GM18517 (cell line): ENCODE results near the gene CISTR.

Experiments
- ATAC-seq: cut with Tn5 transposase; IDR thresholded peaks from one replicate; pipeline ENCODE4 v1.9.1; 2021; ENCODE audit warnings: mild to moderate bottlenecking, moderate library complexity; ENCODE audit not compliant: unreplicated experiment

CISTR gene

DNA sequence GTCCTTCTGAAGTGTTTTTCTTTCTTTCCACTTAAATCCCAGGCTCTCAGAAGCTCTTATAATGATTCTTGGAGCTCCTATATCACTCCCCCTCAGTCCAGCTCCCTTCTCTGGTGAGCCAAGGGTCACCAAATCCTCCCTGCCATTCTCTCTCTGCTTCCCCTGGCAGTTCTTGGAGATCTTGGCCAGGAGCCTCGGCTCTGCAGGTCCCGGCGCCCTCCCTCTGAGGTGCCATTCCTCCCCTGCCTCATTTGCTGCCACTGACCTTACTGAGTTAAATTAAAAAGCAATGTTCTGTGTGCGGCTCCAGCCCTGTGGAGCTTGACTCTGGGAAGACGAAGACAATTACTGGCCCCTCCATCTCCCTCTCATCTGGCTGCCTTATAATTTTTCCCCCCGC, 7.0 kb downstream of the CISTR start:
- ATAC-seq = no peak

GRCh38 chr12:53744130-53744441, 7.7 kb downstream of the CISTR start:
- ATAC-seq = no peak

DNA sequence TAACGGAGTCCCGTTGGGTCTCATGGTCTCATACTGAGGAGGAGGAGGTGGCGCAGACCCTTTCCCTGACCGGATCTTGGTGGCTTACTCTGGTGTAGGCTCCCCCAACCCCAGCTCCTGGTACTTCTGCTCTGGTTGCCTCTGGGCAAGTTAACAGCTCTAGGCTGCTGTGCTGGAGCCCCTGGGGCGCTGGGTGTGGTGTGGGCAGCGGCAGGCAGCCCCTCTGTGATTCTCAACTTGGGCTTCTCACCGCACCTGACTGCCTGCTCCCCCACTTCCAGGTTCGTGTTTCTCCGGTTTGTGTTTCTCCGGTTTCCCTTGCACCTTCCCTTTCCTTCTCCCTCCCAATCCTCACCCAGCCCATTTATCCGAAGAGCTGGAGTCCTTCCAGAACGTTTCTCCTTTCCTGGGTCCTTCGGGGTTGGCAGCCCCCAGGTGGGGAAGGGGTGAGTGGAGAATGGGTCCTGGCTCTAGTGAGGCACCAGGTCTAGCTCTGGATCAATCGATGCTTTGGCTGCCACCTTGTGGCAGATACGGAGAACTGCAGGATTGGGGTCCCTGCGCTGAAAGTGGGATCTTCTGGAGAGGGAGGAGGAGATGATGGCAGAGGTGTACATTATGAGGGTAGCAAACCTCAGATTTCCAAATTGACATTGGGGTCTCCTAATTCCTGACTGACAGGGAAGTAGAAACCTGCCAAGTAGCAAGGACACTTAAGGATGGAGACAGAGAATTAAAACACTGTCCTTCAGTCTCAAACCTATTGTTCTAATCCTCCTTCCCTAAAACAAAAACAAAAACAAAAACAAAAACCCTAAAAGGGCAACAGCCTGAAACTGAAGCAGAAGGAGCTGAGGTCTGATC, 8.3 kb downstream of the CISTR start:
- ATAC-seq = no peak

DNA sequence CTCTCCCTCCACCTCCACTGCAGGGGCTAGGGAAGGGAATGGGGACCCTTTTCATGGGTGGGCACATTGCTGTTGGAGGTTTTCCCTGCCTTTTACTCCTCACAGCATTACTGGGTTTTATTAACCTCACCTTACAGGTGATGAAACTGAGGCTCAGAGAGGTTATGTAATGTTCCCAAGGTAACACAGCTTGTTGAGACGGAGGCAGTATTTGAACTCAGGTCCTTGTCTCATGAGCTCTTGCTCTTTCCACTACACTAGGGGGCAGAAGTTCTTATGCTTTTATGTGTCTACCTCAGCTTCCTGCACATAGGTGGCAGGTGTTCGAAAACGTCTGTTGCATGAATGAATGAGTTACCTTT, 11.7 kb downstream of the CISTR start:
- no peak for ATAC-seq

- no peak for ATAC-seq
These were observed 12.3 kb downstream of the CISTR start for GRCh38 chr12:53739214-53740129.

DNA sequence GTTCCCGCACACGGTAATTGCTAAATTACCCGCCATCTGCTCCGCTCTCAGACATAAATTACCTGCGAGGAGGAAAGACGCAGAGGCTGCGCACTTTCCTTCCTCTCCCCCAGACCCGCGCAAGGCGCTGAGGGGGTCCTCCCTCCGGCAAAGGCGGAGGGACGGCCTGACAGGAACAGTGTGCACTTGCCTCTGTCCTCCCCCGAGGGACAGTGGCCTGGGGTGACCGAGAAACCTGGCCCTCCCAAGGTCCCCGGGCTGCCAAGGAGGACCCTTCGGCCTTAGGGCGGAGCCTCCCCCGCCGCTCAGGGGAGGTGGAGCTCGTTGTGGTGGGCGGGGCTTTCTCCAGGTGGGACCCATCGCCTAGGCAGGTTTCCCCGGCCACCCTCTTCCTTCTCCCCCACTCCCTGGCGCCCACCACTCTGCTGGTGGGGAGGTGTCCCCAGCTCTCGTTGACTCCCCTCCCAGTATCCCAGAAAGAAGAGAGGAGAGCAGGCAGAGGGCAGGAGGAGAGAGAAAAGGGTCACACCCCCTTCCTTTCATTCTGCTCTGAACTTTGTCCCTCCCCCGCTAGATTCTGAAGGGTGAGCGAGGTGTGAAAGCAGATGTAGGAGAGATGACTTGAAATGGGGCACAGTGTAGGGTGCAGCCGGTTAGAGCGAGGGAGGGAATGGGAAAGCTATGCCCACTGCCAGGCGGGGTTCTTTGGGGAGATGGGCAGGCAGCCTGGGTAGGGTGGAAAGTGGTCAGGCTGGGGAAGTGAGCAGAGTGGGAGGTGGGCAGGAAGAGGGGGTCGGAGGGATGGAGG, 13.2 kb downstream of the CISTR start:
- no peak for ATAC-seq

DNA sequence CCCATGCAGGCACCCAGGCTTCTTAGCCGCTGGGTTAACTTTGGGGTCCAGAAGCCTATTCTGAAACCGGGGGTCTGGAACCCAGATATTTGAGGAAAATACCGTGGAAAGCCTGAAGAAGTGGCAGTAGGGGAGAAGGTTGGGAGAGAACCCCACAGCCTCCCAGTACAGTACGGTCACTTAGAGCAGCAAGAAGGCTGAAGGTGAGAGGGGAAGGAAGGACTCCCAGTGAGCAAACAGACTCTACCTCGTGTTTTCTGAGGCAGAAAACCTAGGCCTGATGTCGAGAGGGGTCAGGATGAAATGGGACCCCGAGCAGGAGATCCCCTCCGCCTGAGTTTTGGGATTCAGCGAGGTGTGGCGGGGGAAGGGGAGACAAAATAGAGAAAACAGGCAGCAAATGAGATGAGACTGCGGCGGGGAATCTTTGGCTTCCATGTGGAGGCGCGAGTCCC, 13.8 kb downstream of the CISTR start:
- ATAC-seq = no peak

DNA sequence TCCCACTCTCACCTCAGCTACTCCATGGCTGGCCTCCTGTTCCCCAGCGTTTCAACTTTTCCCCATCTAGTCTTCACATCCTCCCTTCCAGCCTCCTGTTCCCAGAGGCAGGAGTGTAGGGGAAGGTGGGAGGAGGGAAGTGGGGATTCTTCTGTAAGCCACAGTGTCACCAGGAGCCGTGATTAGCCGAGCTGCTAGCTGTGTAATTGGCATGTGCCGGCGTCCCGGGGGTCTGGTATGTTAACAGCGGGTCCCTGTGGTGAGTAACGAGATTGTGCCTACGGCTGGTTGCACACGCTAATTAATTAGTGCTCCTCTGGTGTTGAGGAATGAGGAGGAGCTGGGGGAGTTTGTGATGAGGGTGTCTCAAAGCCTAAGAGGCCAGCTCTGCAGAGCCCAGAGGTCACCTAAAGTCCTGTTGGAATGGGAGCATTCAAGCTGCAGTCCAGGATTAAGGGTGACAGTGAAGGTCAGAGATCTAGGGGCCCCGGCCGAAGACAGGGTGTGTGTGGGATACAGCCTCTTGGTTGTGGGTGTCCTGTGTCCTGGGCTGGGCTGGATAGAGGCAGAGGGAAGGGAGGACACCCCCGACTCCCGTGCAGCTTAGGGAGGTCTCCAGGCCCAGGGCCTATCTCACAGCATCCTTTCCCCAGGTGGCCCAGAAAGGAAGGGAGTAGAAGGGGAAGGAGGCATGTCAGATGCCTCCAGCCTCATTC, 14.5 kb downstream of the CISTR start:
- ATAC-seq = no peak

GRCh38 chr12:53736592-53736991, 15.2 kb downstream of the CISTR start:
- ATAC-seq = no peak

GRCh38 chr12:53735556-53735955, 16.2 kb downstream of the CISTR start:
- no peak for ATAC-seq

GRCh38 chr12:53734425-53734824, 17.4 kb downstream of the CISTR start:
- no peak for ATAC-seq

DNA sequence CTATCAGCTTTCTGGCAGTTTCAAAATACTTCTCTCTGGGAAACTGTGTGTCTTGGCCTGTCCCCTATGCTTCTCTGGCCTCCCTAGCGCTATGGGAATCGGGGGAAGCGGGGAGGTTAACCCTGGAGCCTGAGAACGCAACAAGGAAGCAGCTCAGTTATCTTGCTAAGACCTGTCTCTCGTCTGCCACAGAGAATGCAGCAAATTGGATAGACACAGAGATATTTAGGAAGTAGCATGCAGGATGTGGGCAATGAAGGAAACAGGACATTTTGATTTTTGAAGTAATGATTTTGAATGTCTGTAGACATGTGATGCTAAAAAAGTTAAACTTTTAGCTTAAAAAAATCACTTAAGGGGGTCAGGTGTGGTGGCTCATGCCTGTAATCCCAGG, 18.0 kb downstream of the CISTR start:
- ATAC-seq = no peak

GRCh38 chr12:53733051-53733806, 18.6 kb downstream of the CISTR start:
- ATAC-seq = no peak

GRCh38 chr12:53729644-53730043, 22.1 kb downstream of the CISTR start:
- no peak for ATAC-seq

DNA sequence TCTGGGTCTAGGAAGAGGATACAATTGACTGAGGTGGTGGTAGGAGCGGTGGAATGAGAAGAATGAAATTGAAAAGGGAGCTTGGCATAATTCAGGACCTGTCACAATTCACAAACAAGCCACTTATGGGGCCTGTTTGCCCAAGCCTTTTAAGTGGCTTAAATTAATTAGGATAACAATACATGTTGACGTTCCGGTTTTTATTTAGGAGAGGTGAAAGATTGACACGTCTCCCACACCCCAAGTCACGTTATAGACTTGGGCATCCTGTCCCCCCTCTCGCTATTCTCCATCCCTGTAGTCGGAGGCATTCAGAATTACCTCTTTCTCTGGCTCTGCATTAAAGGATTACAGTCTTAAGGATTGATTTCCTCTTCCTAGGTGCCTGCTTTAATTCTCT, 23.6 kb downstream of the CISTR start:
- no peak for ATAC-seq

DNA sequence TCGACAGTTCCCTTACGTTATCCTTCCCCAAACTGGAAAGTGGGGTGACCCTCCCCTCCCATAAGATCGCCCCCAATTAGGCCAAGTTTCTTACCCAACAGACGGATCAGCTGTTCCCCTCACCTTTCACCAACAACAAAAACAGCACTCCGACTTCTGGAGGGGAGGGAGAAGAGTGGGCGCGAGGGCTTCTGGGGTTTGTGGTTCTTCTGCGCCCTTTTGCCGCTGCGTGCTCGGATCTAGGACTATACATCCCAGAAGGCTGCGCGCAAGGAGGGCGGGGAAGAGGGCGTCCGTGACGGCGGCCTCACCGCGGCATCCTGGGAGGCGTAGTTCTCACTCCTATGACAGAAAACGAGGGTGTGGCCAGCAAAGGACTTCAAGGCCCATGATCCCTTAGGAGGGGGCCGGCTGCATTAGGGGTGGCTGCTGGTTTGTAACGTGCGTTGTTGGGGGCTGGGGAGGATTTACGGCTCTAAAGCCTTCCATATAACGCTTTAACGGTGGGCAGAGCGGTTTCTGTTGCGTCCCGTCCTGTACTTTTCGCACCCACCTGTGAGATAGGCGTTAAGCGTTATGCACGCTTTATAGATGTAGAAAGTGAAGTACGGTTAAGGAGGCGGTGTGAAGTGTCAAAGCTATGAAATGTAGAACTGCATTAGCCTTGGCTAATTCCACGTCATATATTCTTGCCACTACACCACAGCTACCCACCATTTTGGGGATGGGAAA, 24.3 kb downstream of the CISTR start, which contains the start of gene CALCOCO1:
TSS of gene CALCOCO1 (minus strand) at position 143 of the 732 bp plus-strand sequence. CDS start 2,210 bp downstream, outside the sequence.
- ATAC-seq = peak; percentile 98

DNA sequence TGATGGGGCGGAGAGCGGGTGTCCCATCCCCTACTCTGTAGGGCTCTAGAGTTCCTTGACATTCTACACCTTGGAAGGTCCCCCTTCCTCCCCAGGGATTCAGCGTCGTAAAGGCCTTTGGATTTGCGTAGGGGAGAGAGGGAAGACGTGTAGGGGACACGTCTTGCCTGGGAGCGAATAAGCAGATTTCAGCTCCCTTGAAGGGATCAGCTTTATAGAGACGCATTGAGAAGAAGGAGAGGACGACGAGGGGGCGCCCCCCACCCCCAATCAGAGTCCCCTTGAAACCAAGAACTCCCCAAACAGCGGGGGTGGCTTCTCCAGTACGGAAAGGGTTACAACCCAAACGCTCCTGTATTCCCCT, 24.9 kb downstream of the CISTR start:
- no peak for ATAC-seq

GRCh38 chr12:53726341-53726740, 25.4 kb downstream of the CISTR start:
- ATAC-seq = no peak

DNA sequence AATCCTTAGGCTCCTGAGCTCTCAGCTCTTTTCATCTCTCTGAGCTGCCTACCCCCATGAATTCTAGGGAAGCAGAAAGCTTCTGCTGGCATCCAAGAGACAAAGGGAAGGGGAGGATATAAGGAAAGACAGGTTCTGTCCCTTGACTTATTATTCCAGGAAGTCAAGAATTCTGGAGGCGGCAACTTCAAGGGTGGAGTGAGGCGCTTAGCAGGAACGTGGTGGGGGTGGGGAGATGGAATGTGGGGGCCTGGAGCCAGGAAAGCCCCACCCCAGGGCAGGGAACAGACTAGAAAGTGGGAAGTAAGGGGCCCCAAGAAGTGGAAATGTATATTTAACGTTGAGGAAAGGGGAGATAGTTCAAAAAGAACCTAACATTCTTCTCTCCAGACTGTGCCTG, 26.0 kb downstream of the CISTR start:
- no peak for ATAC-seq
